Endothelial cell of umbilical vein (primary cell): Measurements from ENCODE around the gene LRRIQ4. TPM values are rescaled to one million over a fixed set of nuclear protein-coding genes. Genes with fewer than 3 reads are reported as not detected.

Experiments
- BruUV-seq: library from RNA; stranded (reverse); fragments of 400-500 nt; replicated peaks from 2 replicates; lab custom pipeline; 2021; lab: Mats Ljungman, UMichigan
- CTCF ChIA-PET: fragments of 300-600, 350-600 bp; sonication (Branson Sonifier 250); formaldehyde crosslinking; loops from one replicate; lab custom pipeline; 2021; ENCODE audit warnings: antibody characterized with exemption, inconsistent platforms; lab: Charles Lee
- POLR2A ChIA-PET: fragments of 300-600, 350-600 bp; sonication (Branson Sonifier 250); formaldehyde crosslinking; loops from one replicate; lab custom pipeline; 2021; ENCODE audit warnings: antibody characterized with exemption, inconsistent platforms; lab: Charles Lee
- DNase-seq: peaks from one replicate; pipeline ENCODE4 v3.0.0-alpha.2; 2011; ENCODE audit warnings: low read depth, low spot score
- FAIRE-seq: peaks from 2 replicates; lab custom pipeline; 2011; peaks lifted over from hg19 to GRCh38; lab: Jason Lieb, UNC
- H2AFZ ChIP-seq: 2 replicates; pipeline ENCODE4 v1.6.0; 2012; ENCODE audit warnings: low read depth, low read length, control low read depth, inconsistent platforms
- H3K27ac ChIP-seq: 2 replicates; pipeline ENCODE4 v1.5.1; 2011; ENCODE audit warnings: low read depth, mild to moderate bottlenecking, control low read depth, low read length, moderate library complexity; ENCODE audit not compliant: insufficient read depth
- H3K27me3 ChIP-seq, 2 experiments: 2 replicates each; pipeline versions ENCODE4 v1.6.0 to v1.6.1; 2011; ENCODE audit warnings: low read length in 2 of 2, mixed read lengths in 1 of 2; ENCODE audit not compliant: control insufficient read depth in 2 of 2, insufficient read depth in 2 of 2
- H3K36me3 ChIP-seq, 2 experiments: 2 replicates in 1 of 2; 3 replicates in 1 of 2; pipeline ENCODE4 v1.5.1; 2011; ENCODE audit warnings: low read length in 2 of 2, mild to moderate bottlenecking in 1 of 2, moderate library complexity in 1 of 2; ENCODE audit not compliant: control insufficient read depth in 2 of 2, insufficient read depth in 2 of 2; ENCODE audit errors: extremely low read depth in 1 of 2
- H3K4me1 ChIP-seq: 3 replicates; pipeline ENCODE4 v1.5.1; 2011; ENCODE audit warnings: mild to moderate bottlenecking, low read length; ENCODE audit not compliant: control insufficient read depth, insufficient read depth; ENCODE audit errors: extremely low read depth
- H3K4me2 ChIP-seq: 2 replicates; pipeline ENCODE4 v1.6.1; 2011; ENCODE audit warnings: low read length, control low read depth, mixed read lengths; ENCODE audit not compliant: insufficient read depth
- H3K4me3 ChIP-seq, 3 experiments: fragments of 200-600 bp in 1 of 3; sonication (generic), shearing (Covaris generic) in 1 of 3; replicated peaks in 1 of 3; 2 replicates each; pipeline ENCODE4 v1.5.1; 2011 to 2016; ENCODE audit warnings: control low read depth in 3 of 3, low read length in 3 of 3, mild to moderate bottlenecking in 2 of 3, inconsistent platforms in 1 of 3, low read depth in 1 of 3, moderate library complexity in 1 of 3; ENCODE audit not compliant: insufficient read depth in 1 of 3
- H3K79me2 ChIP-seq: 2 replicates; pipeline ENCODE4 v1.6.0; 2012; ENCODE audit warnings: low read length, inconsistent platforms; ENCODE audit not compliant: control insufficient read depth, insufficient read depth
- H3K9ac ChIP-seq: replicated peaks from 2 replicates; pipeline ENCODE3; 2011; ENCODE audit warnings: low read length, control low read depth; ENCODE audit not compliant: insufficient read depth; ENCODE audit errors: extremely low read depth
- H3K9me1 ChIP-seq: replicated peaks from 3 replicates; pipeline ENCODE4 v1.6.0; 2011; ENCODE audit warnings: mild to moderate bottlenecking, low read length; ENCODE audit not compliant: control insufficient read depth, insufficient read depth; ENCODE audit errors: extremely low read depth
- H3K9me3 ChIP-seq: replicated peaks from 2 replicates; pipeline ENCODE4 v1.5.1; 2012; ENCODE audit warnings: low read length, inconsistent platforms; ENCODE audit not compliant: control insufficient read depth, insufficient read depth
- H4K20me1 ChIP-seq: replicated peaks from 2 replicates; pipeline ENCODE3; 2011; ENCODE audit warnings: mild to moderate bottlenecking, low read length; ENCODE audit not compliant: control insufficient read depth, insufficient read depth; ENCODE audit errors: extremely low read depth
- EZH2 ChIP-seq: IDR thresholded peaks from 2 replicates; pipeline ENCODE4 v1.6.1; 2012; ENCODE audit warnings: borderline replicate concordance, low read depth, mild to moderate bottlenecking, moderate library complexity, low read length, inconsistent platforms; ENCODE audit not compliant: severe bottlenecking
- FOS ChIP-seq: IDR thresholded peaks from 2 replicates; pipeline ENCODE4 v1.6.1; 2011; ENCODE audit warnings: mild to moderate bottlenecking, low read length, moderate library complexity, borderline replicate concordance; ENCODE audit not compliant: insufficient read depth
- GATA2 ChIP-seq: IDR thresholded peaks from 2 replicates; pipeline ENCODE4 v1.7.0; 2011; ENCODE audit warnings: low read depth, mild to moderate bottlenecking, moderate library complexity, mixed read lengths, low read length; ENCODE audit not compliant: insufficient read length, insufficient read depth
- POLR2AphosphoS5 ChIP-seq: IDR thresholded peaks from 2 replicates; pipeline ENCODE4 v1.6.1; 2012; ENCODE audit warnings: low read depth, mild to moderate bottlenecking, control low read depth, low read length, moderate library complexity; ENCODE audit not compliant: insufficient read depth
- dilution Hi-C: fragments of 300-500 bp; cut with MboI; formaldehyde crosslinking; loops from one replicate; pipeline ENCODE4 v1.15.0; 2019; ENCODE audit warnings: low sequenced_read_pairs; ENCODE audit not compliant: extremely low pct_ligation_motif_present
- intact Hi-C: fragments of 100-400 bp; cut with micrococcal nuclease; formaldehyde crosslinking; loops from one replicate; pipeline ENCODE4 v1.10.0; 2022
- polyA plus RNA-seq, 4 experiments: library from polyadenylated mRNA; depleted of rRNA in 3 of 4; stranded (reverse) in 3 of 4; unstranded in 1 of 4; fragments of >200 nt; gene quantifications; 2 replicates each; pipeline versions ENCODE4 v1.2.1 to v1.2.3, GENCODE V29; 2011 to 2012; ENCODE audit warnings: missing spikeins in 1 of 4
- total RNA-seq: library from RNA; stranded (reverse); gene quantifications from 2 replicates; pipeline ENCODE4 v1.2.3, GENCODE V29; 2021
- TF ChIP-seq, protein P1 (sequence below): IDR thresholded peaks from 2 replicates; pipeline ENCODE4 v1.6.1; 2011; ENCODE audit not compliant: insufficient read depth, insufficient read length
- TF ChIP-seq, protein P2 (sequence below), 2 donors: IDR thresholded peaks; 1 replicate in 1 of 2; 2 replicates in 1 of 2; pipeline ENCODE4 v1.5.1; 2011; ENCODE audit warnings: low read length in 2 of 2, mild to moderate bottlenecking in 2 of 2, moderate library complexity in 2 of 2, control low read depth in 1 of 2, inconsistent platforms in 1 of 2, low read depth in 1 of 2; ENCODE audit not compliant: insufficient read depth in 1 of 2; ENCODE audit errors: extremely low read depth in 1 of 2

Gene LRRIQ4
- total and polyA plus RNA-seq, 2 donors (not counting 3 experiments of a cell fraction or from before 2014, with no cell fraction given) = 0.04 TPM; not detected in 1

- Histone ChIP-seq H3K9me1 (no peaks in the 10 kb centered on the region), H3K27ac (no peak overlapping the region), H2AFZ (no peak overlapping the region), H3K9me3 (no peaks in the 10 kb centered on the region), H3K27me3 (peaks cover 7 to 10% of the 10 kb centered on the region in 2 experiments), H3K79me2 (no peaks in the 10 kb centered on the region), H3K4me3 (no peak overlapping the region), H4K20me1 (no peaks in the 10 kb centered on the region), H3K4me2 (no peak overlapping the region), H3K9ac (no peak overlapping the region), H3K36me3 (no peaks in the 10 kb centered on the region), H3K4me1 (no peaks in the 10 kb centered on the region)
- POLR2A ChIA-PET = no interaction called here
- dilution Hi-C loops (no loop called here), intact Hi-C loops (no loop called here)
- DNase-seq = no peak
- FAIRE-seq = no peak
- CTCF ChIA-PET = no interaction called here
- TF ChIP-seq, protein P1, sequence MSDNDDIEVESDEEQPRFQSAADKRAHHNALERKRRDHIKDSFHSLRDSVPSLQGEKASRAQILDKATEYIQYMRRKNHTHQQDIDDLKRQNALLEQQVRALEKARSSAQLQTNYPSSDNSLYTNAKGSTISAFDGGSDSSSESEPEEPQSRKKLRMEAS = no peak
- TF ChIP-seq, protein P2, sequence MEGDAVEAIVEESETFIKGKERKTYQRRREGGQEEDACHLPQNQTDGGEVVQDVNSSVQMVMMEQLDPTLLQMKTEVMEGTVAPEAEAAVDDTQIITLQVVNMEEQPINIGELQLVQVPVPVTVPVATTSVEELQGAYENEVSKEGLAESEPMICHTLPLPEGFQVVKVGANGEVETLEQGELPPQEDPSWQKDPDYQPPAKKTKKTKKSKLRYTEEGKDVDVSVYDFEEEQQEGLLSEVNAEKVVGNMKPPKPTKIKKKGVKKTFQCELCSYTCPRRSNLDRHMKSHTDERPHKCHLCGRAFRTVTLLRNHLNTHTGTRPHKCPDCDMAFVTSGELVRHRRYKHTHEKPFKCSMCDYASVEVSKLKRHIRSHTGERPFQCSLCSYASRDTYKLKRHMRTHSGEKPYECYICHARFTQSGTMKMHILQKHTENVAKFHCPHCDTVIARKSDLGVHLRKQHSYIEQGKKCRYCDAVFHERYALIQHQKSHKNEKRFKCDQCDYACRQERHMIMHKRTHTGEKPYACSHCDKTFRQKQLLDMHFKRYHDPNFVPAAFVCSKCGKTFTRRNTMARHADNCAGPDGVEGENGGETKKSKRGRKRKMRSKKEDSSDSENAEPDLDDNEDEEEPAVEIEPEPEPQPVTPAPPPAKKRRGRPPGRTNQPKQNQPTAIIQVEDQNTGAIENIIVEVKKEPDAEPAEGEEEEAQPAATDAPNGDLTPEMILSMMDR (IDR thresholded peaks at IDR 0.05; ENCODE audit: extremely low read depth in 1 of 2, insufficient read depth in 1 of 2, low read depth in 1 of 2, low read length in 2 of 2) = no peak
- TF ChIP-seq GATA2 (no peak), FOS (no peak), POLR2AphosphoS5 (no peak), EZH2 (no peak)
- BruUV-seq = no TSS peak
These were observed 28.5 kb downstream of the LRRIQ4 start for GRCh38 chr3:169841171-169841570.
